Neural progenitor cell (in vitro differentiated cells): ENCODE results near the gene FAM193B. TPM values are rescaled to one million over a fixed set of nuclear protein-coding genes. Genes with fewer than 3 reads are reported as not detected.

Source experiments
- DNase-seq: peaks from one replicate; pipeline ENCODE4 v3.0.0-alpha.2; 2016; ENCODE audit warnings: low spot score
- H2AFZ ChIP-seq: fragments of 200-600 bp; sonication (generic); replicated peaks from 2 replicates; pipeline ENCODE4 v1.6.1; 2016; ENCODE audit warnings: antibody characterized with exemption
- H3F3A ChIP-seq: fragments of 200-600 bp; sonication (generic); 2 replicates; pipeline ENCODE4 v1.6.1; 2016; ENCODE audit warnings: antibody characterized with exemption, low read depth
- H3K27ac ChIP-seq: fragments of 200-600 bp; sonication (generic); 2 replicates; pipeline ENCODE4 v1.5.1; 2016; ENCODE audit warnings: mild to moderate bottlenecking
- H3K27me3 ChIP-seq: fragments of 200-600 bp; sonication (generic); 2 replicates; pipeline ENCODE4 v1.6.1; 2016; ENCODE audit warnings: mild to moderate bottlenecking, moderate library complexity
- H3K36me3 ChIP-seq: fragments of 200-600 bp; sonication (generic); 2 replicates; pipeline ENCODE4 v1.5.1; 2016
- H3K4me1 ChIP-seq: fragments of 200-600 bp; sonication (generic); 2 replicates; pipeline ENCODE4 v1.6.1; 2016; ENCODE audit warnings: mixed run types
- H3K4me2 ChIP-seq: fragments of 200-600 bp; sonication (generic); 2 replicates; pipeline ENCODE4 v1.6.1; 2016
- H3K4me3 ChIP-seq: fragments of 200-600 bp; sonication (generic); 2 replicates; pipeline ENCODE4 v1.5.1; 2016
- H3K79me2 ChIP-seq: fragments of 200-600 bp; sonication (generic); 2 replicates; pipeline ENCODE4 v1.6.1; 2016; ENCODE audit warnings: low read depth
- H3K9ac ChIP-seq: fragments of 200-600 bp; sonication (generic); 2 replicates; pipeline ENCODE4 v1.6.1; 2016
- H3K9me3 ChIP-seq: fragments of 200-600 bp; sonication (generic); 2 replicates; pipeline ENCODE4 v1.5.1; 2016; ENCODE audit warnings: low read depth
- H4K20me1 ChIP-seq: fragments of 200-600 bp; sonication (generic); 2 replicates; pipeline ENCODE4 v1.6.1; 2016; ENCODE audit warnings: low read depth
- H3K27ac Mint-ChIP-seq: 3 replicates; pipeline ENCODE4 v1.8.0; 2021; ENCODE audit warnings: mixed read lengths
- H3K27me3 Mint-ChIP-seq: 2 replicates; pipeline ENCODE4 v1.8.0; 2022; ENCODE audit warnings: low read depth, mild to moderate bottlenecking, inconsistent platforms, moderate library complexity, mixed read lengths; ENCODE audit not compliant: insufficient read depth
- H3K36me3 Mint-ChIP-seq: 3 replicates; pipeline ENCODE4 v1.8.0; 2021; ENCODE audit warnings: mixed read lengths
- H3K4me1 Mint-ChIP-seq: 3 replicates; pipeline ENCODE4 v1.8.0; 2021; ENCODE audit warnings: mixed read lengths
- H3K4me3 Mint-ChIP-seq: 3 replicates; pipeline ENCODE4 v1.8.0; 2021; ENCODE audit warnings: mild to moderate bottlenecking, moderate library complexity, mixed read lengths
- H3K9me3 Mint-ChIP-seq: 3 replicates; pipeline ENCODE4 v1.8.0; 2020; ENCODE audit warnings: mixed read lengths
- EZH2 ChIP-seq: fragments of 200-600 bp; sonication (generic); IDR thresholded peaks from 2 replicates; pipeline ENCODE4 v1.6.1; 2017; ENCODE audit warnings: antibody characterized with exemption, mild to moderate bottlenecking, moderate library complexity
- EZH2phosphoT487 ChIP-seq: fragments of 200-600 bp; sonication (generic); IDR thresholded peaks from 2 replicates; pipeline ENCODE4 v1.6.1; 2017; ENCODE audit warnings: antibody characterized with exemption
- total RNA-seq: library from RNA; depleted of rRNA; stranded (reverse); fragments of >200 nt; gene quantifications from 2 replicates; pipeline ENCODE4 v1.2.3, GENCODE V29; 2015; ENCODE audit warnings: low replicate concordance
- TF ChIP-seq, protein P1 (sequence below): fragments of 200-600 bp; sonication (generic); IDR thresholded peaks from 2 replicates; pipeline ENCODE4 v1.5.1; 2017; ENCODE audit warnings: antibody characterized with exemption, mild to moderate bottlenecking

The FAM193B gene
- total RNA-seq, 1 donor from 2014 or later: 42.5 TPM

DNA sequence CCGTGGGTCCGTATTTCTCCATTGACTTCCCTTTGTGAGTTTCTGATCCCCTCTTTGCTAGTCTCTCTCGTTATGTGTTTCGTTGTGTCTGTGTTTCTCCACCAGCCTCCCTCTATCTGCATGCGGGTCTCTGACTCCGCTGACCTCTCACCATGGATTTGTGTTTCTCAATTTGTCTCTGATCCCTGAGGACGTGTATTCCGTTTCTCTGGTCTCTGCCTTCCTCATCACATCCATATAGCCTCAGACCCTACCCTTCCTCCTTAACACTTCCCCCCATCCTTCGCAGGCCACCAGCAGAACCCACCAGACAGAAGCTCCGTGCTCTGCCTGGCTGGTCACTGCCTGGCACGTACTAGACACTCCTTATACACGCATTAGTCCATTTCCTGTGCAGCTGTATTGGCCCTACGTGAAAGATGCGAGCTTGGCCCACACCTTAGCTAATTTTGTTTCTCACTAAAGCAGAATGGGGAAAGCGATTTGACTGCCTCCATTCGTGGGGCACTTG lies 46.2 kb upstream of the FAM193B start:
- H3K9me3 Mint-ChIP-seq: no peaks in the 10 kb centered on the region
- Histone ChIP-seq H2AFZ (peak overlapping the region; percentile 40), H3K27ac (no peak overlapping the region), H3K4me3 (peak overlapping the region; percentile 56), H3K27me3 (peaks cover 22% of the 10 kb centered on the region), H3K9ac (peak overlapping the region; percentile 64), H3K4me1 (no peaks in the 10 kb centered on the region), H3K9me3 (no peaks in the 10 kb centered on the region), H4K20me1 (no peaks in the 10 kb centered on the region), H3K4me2 (peak overlapping the region; percentile 80), H3K79me2 (peaks cover 4% of the 10 kb centered on the region), H3F3A (peaks cover 12% of the 10 kb centered on the region), H3K36me3 (no peaks in the 10 kb centered on the region)
- no peak for DNase-seq
- H3K36me3 Mint-ChIP-seq: peaks cover 11% of the 10 kb centered on the region
- peaks cover 18% of the 10 kb centered on the region for H3K4me1 Mint-ChIP-seq
- peaks cover 7% of the 10 kb centered on the region for H3K27me3 Mint-ChIP-seq
- peak overlapping the region; percentile 90 for H3K27ac Mint-ChIP-seq
- H3K4me3 Mint-ChIP-seq: peak overlapping the region; percentile 96
- TF ChIP-seq EZH2phosphoT487 (no peak), EZH2 (no peak)
- TF ChIP-seq, protein P1, sequence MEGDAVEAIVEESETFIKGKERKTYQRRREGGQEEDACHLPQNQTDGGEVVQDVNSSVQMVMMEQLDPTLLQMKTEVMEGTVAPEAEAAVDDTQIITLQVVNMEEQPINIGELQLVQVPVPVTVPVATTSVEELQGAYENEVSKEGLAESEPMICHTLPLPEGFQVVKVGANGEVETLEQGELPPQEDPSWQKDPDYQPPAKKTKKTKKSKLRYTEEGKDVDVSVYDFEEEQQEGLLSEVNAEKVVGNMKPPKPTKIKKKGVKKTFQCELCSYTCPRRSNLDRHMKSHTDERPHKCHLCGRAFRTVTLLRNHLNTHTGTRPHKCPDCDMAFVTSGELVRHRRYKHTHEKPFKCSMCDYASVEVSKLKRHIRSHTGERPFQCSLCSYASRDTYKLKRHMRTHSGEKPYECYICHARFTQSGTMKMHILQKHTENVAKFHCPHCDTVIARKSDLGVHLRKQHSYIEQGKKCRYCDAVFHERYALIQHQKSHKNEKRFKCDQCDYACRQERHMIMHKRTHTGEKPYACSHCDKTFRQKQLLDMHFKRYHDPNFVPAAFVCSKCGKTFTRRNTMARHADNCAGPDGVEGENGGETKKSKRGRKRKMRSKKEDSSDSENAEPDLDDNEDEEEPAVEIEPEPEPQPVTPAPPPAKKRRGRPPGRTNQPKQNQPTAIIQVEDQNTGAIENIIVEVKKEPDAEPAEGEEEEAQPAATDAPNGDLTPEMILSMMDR: no peak

- H3K27ac ChIP-seq: no peak within 1 kb of the TSS
- peak; percentile 94 for DNase-seq
- H3K4me2 ChIP-seq: peak within 1 kb of the TSS; percentile 85
- Mint-ChIP-seq H3K4me3 (peak within 1 kb of the TSS; percentile 96), H3K4me1 (peaks cover 18% of the 10 kb centered on the region), H3K36me3 (peaks cover 10% of the 10 kb centered on the region), H3K27ac (peak within 1 kb of the TSS; percentile 90), H3K27me3 (peaks cover 7% of the 10 kb centered on the region), H3K9me3 (no peaks in the 10 kb centered on the region)
- peaks cover 22% of the 10 kb centered on the region for H3K27me3 ChIP-seq
- H3F3A ChIP-seq: peaks cover 12% of the 10 kb centered on the region
- TF ChIP-seq EZH2: peak; percentile 35
- TF ChIP-seq, protein P1: no peak
- H3K79me2 ChIP-seq: peaks cover 4% of the 10 kb centered on the region
- H4K20me1 ChIP-seq: no peaks in the 10 kb centered on the region
- no peaks in the 10 kb centered on the region for H3K9me3 ChIP-seq
- peak within 1 kb of the TSS; percentile 95 for H2AFZ ChIP-seq
- no peaks in the 10 kb centered on the region for H3K36me3 ChIP-seq
- no peaks in the 10 kb centered on the region for H3K4me1 ChIP-seq
- H3K4me3 ChIP-seq: peak within 1 kb of the TSS; percentile 56
- H3K9ac ChIP-seq: peak within 1 kb of the TSS; percentile 64
These were observed 45.6 kb upstream of the FAM193B start, which contains the start of gene B4GALT7 for GRCh38 chr5:177599731-177600507. Gene B4GALT7, plus strand, starts transcription at chr5:177600132. Its CDS starts 79 bp downstream, at chr5:177600211.

- Histone ChIP-seq H3K4me1 (no peaks in the 10 kb centered on the region), H4K20me1 (no peaks in the 10 kb centered on the region), H3K27me3 (peaks cover 22% of the 10 kb centered on the region), H3K4me3 (no peak overlapping the region), H3K9ac (no peak overlapping the region), H3K27ac (no peak overlapping the region), H3K9me3 (no peaks in the 10 kb centered on the region), H3F3A (peaks cover 12% of the 10 kb centered on the region), H2AFZ (no peak overlapping the region), H3K36me3 (no peaks in the 10 kb centered on the region), H3K4me2 (no peak overlapping the region), H3K79me2 (peaks cover 4% of the 10 kb centered on the region)
- TF ChIP-seq EZH2phosphoT487: no peak
- no peak for TF ChIP-seq EZH2
- TF ChIP-seq, protein P1: no peak
- Mint-ChIP-seq H3K36me3 (peaks cover 18% of the 10 kb centered on the region), H3K4me1 (peaks cover 19% of the 10 kb centered on the region), H3K9me3 (no peaks in the 10 kb centered on the region), H3K27me3 (peaks cover 7% of the 10 kb centered on the region), H3K4me3 (peak overlapping the region; percentile 84), H3K27ac (no peak overlapping the region)
- DNase-seq: no peak
These were observed 44.1 kb upstream of the FAM193B start for GRCh38 chr5:177598477-177598876.
